Measurements from ENCODE around the gene BAIAP2.

BAIAP2 gene

GRCh38 chr17:81115749-81116464 is 81.0 kb downstream of the BAIAP2 start:
- no peak for DNase-seq

DNA sequence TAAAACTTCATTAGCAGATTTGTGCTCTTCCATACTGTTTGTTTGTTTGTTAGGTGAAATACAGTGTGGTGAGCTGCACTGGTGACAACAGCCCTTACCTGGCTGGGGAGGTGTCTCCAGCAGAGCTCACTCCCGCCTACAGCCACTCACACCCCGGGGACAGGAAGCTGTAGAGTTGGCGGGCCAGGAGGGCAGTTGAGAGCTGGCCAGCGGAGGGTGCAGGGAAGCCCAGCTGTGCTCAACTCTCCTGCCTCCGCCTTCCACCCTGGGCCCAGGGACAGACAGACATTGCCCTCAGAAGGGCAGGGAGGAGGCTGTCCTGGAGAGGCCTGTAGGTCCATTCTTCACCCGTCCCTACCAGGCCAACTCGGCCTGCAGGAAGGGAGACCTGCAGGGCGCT is 81.8 kb downstream of the BAIAP2 start:
- DNase-seq: no peak

DNA sequence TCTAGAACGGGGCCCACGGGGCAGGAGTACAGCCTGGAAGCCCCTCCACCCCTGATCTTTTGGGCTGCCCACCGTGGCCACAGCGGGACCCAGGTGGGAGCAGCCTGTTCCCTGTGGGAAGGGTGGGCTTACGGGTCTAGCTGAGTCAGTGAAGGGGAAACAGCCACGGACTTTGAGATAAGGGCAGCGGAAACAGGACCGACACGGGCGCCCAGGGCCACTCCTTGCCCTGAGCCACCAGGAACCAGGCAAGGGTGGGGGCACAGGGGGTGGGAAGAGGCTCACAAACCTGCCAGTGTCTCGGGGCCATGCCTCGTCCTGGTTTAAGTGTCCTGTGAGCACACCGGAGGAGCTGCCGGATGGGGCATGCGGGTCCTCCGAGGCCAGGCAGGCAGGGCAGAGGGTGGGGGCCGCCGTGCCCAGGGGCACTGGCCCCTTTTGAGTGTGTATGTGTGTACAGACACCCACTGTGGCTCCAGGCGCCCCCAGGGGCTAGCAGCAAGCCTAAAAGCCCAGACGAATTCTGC is 82.8 kb downstream of the BAIAP2 start:
- DNase-seq: no peak

GRCh38 chr17:81118308-81119221 is 83.6 kb downstream of the BAIAP2 start:
- DNase-seq: no peak

DNA sequence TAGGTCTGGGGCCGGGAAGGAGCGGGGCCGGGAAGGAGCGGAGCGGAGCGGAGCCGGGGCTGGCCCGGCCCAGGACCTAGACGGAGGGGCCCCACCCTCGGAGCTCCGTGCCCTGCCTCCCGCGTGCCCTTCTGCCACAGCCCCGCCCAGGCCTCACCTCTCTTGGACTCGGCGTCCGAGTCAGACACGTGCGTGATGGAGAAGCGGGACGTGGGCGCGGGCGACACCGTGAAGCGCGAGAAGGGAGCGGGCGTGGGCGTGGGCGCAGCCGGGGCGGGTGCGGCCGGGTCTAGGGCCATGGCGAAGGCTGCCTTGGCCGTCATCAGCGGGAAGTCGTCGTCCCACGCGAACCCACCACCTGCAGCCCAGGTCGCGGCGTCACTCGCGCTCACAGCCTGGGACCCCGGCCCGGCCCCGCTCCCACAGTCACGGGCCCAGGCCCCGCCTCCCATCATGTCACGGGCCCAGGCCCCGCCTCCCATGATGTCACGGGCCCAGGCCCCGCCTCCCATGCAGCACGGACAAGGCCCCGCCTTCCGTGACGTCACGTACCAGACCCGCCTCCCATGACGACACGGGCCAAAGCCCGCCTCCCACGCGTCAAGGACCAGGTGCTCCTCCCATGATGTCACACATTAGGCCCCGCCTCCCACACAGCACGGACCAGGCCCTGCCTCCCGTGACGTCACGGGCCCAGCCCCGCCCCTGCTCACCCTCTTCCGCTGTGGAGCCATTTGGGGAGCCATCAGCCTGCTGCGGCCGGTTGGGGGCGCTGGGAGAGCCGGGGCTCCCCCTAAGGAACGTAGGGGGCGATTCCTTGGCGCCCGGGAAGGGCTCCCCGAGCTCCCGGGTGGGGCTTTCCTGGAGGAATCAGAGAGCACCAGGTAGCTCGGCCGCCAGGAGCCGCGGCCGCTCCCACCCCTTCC is 84.5 kb downstream of the BAIAP2 start:
- peak; percentile 91 for DNase-seq

GRCh38 chr17:81120149-81120484 is 85.2 kb downstream of the BAIAP2 start:
- no peak for DNase-seq

- no peak for DNase-seq
These were observed 86.0 kb downstream of the BAIAP2 start for GRCh38 chr17:81120695-81121621.

- no peak for DNase-seq
These were observed 87.1 kb downstream of the BAIAP2 start for GRCh38 chr17:81121841-81122733.

DNA sequence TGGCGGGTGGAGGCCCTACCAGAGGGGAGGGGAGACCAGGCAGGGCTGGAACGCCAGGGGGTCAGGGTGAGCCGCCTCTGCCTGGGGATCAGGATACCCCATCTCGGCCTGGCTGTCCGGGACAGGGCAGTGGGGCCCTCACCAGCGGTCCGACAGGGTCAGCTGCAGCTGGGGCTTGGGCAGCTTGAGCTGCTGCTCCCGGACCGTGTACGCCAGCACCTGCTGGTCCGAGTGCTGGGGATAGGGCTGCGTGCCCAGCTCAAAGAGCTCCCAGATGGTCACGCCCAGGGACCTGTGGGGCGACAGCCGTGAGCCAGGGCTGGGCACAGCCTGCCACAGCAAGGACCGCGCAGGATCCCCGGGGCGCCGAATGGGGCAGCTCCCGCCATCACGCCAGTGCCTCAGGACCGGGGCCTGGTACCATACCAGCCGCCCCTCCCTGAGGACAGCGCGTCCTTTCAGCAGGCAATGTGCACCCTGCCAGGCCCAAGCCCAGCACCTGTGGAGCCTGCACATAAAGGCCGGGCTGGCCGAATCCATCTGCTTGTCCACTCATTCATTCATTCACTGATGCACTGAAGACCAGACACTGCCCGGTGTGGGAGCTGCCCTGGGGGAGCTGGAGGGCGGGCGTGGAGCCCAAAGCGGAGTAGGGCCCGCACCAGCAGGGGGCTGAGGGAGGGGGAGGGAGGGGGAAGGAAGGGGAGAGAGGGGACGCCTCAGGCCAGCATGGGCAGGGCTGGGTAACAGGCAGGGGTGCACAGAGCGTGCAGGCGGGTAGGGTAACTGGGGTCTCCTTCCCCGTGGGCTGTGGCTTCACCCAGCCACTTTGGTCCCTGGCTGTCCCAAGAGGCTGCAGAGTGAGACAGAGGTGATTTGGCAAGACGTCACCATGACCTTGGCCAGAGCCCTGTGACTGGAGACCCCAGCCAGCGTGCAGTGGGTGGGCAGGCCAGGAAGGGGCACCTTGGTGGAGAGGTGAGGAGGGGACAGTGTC is 88.4 kb downstream of the BAIAP2 start:
- DNase-seq: no peak

GRCh38 chr17:81124377-81124776 is 89.4 kb downstream of the BAIAP2 start:
- no peak for DNase-seq

- DNase-seq: no peak
These were observed 90.7 kb downstream of the BAIAP2 start for GRCh38 chr17:81125573-81126081.

- no peak for DNase-seq
These were observed 91.6 kb downstream of the BAIAP2 start for GRCh38 chr17:81126281-81127132.

GRCh38 chr17:81127133-81127455 is 92.1 kb downstream of the BAIAP2 start:
- no peak for DNase-seq

- no peak for DNase-seq
These were observed 92.7 kb downstream of the BAIAP2 start for GRCh38 chr17:81127526-81128177.

DNA sequence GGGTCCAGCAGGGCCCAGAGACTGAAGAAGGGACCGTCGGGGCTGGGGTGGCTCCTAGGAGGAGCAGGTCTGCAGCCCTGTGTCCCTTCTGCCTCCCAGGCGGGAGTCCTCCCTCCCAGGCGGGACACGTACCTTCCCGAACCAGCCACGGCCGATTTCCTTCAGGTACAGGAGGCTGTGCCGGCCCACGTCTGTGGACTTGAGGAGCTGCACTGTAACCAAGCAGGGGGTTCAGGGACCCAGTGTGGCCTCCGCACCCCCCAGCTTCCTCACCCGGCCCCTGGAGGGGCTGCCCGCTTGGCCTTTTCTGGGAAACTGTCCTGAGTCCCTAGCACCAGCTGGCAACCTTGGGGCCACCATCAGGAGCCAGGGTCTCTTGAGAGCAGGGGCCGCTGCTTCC is 93.4 kb downstream of the BAIAP2 start:
- DNase-seq: no peak

- no peak for DNase-seq
These were observed 93.8 kb downstream of the BAIAP2 start for GRCh38 chr17:81128774-81129173.

- DNase-seq: no peak
These were observed 94.3 kb downstream of the BAIAP2 start for GRCh38 chr17:81129289-81129688.
